Activated T-cell treated with anti-CD3 and anti-CD28 coated beads for 48 hours (primary cell): Measurements from ENCODE around the gene TNFRSF6B.

Experiments used
- DNase-seq: peaks from one replicate; pipeline ENCODE4 v3.0.0-alpha.2; 2020; ENCODE audit warnings: low read depth

Gene TNFRSF6B

GRCh38 chr20:63697868-63698545 lies 1.6 kb downstream of the TNFRSF6B start:
- DNase-seq = no peak

GRCh38 chr20:63698739-63699465 lies 2.5 kb downstream of the TNFRSF6B start:
- DNase-seq = peak; percentile 62

GRCh38 chr20:63699466-63700198 lies 3.2 kb downstream of the TNFRSF6B start:
- no peak for DNase-seq

GRCh38 chr20:63700199-63701050 lies 4.0 kb downstream of the TNFRSF6B start:
- DNase-seq = no peak

GRCh38 chr20:63701051-63701328 lies 4.5 kb downstream of the TNFRSF6B start:
- DNase-seq = no peak

- DNase-seq = no peak
Observed at GRCh38 chr20:63701329-63702035, 5.0 kb downstream of the TNFRSF6B start.

- no peak for DNase-seq
Observed at GRCh38 chr20:63702036-63702665, 5.7 kb downstream of the TNFRSF6B start.

- no peak for DNase-seq
Observed at GRCh38 chr20:63702751-63703470, 6.5 kb downstream of the TNFRSF6B start.

- DNase-seq = no peak
Observed at GRCh38 chr20:63703471-63703975, 7.1 kb downstream of the TNFRSF6B start.

- no peak for DNase-seq
Observed at GRCh38 chr20:63703976-63704748, 7.7 kb downstream of the TNFRSF6B start.

- DNase-seq = no peak
Observed at GRCh38 chr20:63704749-63705117, 8.3 kb downstream of the TNFRSF6B start.

GRCh38 chr20:63705232-63706026 lies 9.0 kb downstream of the TNFRSF6B start:
- no peak for DNase-seq

GRCh38 chr20:63706027-63706695 lies 9.7 kb downstream of the TNFRSF6B start:
- DNase-seq = no peak

- DNase-seq = peak; percentile 57
Observed at GRCh38 chr20:63706852-63707557, 10.6 kb downstream of the TNFRSF6B start.

- DNase-seq = peak; percentile 85
Observed at GRCh38 chr20:63707558-63708300, 11.3 kb downstream of the TNFRSF6B start, which contains the start of the genes ARFRP1 and ZGPAT. TSS of gene ARFRP1 (minus strand) at chr20:63707976. CDS start at chr20:63707091, 885 bp downstream. TSS of gene ZGPAT (plus strand) at chr20:63708039. CDS start at chr20:63708581, 542 bp downstream.
